ENCODE measurements around the gene MRAS.

MRAS gene

GRCh38 chr3:138347960-138348753, at the start of gene MRAS:
Gene MRAS, plus strand, starts transcription at chr3:138348579. Its CDS starts 24,305 bp downstream, at chr3:138372884.
- DNase-seq: no peak

DNA sequence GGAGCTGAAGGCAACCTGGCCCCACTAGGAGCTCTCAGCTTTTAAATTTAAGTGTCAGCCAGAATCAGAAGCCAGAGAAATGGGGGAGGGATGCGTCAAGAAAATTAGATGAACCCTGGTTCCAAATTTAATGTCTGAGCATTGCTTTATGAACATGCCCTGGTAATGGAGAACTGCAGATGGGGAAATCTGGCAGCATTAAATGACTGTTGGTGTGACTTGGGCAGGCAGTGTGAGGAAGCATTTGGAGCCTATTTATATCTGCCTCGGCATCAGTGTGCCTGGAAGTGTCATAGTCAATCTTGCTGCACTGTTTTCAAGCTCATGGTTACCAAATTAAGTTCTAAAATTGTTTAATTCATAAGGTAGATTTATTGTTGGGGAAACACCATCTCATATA, 47.7 kb upstream of the MRAS start:
- no peak for DNase-seq

DNA sequence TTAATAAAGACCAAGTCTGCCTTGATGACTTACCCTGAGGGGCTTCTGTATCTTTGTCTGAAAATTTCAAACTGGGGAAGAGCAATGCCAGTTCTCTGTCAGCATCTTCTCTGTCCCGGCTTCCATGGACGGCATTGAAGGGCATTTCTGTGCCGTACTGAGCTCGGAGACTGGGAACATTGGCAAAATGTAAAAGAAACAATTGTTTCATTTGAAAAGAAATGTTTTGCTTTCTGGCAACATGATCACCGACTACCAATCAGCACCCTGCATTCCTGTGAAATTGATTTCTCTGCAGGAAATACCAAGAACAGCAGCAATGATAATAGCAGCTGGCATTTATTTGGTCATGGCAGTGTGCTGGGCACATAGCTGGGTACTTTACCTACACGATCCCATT, 44.9 kb upstream of the MRAS start:
- DNase-seq: no peak

DNA sequence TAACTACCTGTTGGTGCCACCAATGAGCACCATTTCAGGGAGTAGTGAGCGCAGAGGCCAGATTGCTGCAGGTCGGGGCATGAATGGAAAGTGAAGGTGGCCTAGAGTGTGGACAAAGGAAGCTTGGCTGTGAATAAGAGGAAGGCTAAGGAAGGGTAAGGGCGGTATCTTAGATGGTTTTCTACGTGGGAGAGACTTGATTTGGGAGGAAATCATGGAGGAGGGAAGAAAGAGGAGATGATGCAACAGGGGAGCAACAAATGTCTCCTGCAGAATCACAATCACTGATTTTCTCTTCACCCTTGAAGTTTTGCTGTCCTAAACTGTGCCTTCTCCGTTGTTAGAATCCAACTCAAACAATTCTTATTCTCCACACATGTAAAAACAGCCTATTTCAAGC, 40.5 kb upstream of the MRAS start:
- no peak for DNase-seq

DNA sequence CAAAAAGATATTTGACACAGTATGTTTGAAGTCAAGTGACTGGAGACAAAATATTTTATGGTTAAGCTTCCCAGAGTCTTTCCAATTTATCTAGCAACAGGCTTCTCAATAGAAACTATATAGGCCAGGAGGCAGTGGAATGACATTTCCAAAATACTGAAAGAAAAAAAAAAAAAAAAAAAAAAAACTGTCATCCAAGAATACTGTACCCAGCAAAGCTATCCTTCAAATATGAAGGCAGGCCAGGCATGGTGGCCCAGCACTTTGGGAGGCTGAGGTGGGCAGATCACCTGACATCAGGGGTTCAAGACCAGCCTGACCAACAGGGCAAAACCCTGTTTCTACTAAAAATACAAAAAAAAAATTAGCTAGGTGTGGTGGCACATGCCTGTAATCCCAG, 39.6 kb upstream of the MRAS start:
- no peak for DNase-seq

- no peak for DNase-seq
Observed at GRCh38 chr3:138310494-138310893, 37.9 kb upstream of the MRAS start.

- DNase-seq: no peak
Observed at GRCh38 chr3:138314751-138315150, 33.6 kb upstream of the MRAS start.

- no peak for DNase-seq
Observed at GRCh38 chr3:138317687-138318086, 30.7 kb upstream of the MRAS start.

DNA sequence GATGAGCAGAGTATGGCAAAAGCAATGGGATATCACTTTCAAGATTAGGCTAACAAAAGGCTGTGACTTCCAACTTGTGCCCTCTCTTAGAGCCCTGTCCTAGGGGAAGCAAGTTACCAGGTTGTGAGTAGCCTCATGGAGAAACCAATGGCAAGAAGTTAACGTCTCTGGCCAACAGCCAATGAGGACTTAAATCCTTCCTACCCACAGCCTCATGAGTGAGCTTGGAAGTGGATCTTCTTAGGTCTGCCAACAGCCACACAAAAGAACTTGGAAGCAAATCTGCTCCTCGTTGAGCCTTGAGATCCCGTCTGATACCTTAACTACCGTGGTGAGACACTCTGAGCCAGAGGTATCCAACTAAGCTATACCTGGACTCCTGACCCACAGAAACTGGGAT, 24.4 kb upstream of the MRAS start:
- DNase-seq: no peak

DNA sequence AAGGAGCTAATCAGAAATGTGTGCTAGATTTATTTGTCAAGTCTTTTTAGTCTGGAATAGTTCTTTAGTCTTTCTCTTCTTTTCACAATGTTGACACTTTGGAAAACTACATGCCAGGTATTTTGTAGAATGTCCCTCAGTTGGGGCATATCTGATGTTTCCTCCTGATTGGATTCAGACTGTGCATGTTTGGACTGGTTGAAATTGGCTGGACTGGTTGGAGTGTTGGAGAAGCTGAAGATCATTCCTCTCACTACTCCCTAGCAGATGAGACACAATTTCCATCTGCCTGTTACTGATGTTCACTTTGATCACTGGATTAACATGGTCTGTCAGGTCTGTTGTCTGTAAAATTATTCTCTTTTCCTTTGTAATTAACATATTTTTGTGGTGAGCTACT, 22.4 kb upstream of the MRAS start:
- DNase-seq: no peak

DNA sequence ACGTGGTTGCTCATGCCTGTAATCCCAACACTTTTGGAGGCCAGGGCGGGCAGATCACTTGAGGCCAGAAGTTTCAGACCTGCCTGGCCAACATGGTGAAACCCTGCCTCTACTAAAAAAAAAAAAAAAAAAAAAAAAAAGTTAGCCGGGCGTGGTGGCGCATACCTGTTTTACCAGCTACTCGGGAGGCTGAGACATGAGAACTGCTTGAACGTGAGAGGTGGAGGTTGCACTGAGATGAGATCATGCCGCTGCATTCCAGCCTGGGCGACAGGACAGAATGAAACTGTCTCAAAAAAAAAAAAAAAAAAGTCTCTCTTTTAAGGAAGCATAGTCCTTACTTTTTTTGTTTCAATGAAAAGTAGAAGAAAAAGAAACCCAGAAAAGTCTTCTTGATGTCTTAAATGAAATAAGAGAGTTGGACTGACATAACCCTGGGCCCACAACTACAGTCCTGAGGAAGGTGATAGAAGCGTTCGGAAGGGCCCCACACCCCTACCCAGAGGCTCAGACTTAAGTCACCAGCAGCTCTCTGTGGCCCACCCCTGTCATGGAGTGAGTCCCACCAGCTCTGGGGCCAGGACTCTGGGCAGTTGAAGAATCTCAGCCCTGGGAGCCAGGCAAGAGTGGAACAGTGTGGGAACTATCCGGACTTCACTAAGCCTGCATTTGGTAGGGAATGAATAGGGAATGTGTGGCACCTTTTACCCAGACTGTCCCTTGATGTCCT, 21.3 kb upstream of the MRAS start:
- no peak for DNase-seq

DNA sequence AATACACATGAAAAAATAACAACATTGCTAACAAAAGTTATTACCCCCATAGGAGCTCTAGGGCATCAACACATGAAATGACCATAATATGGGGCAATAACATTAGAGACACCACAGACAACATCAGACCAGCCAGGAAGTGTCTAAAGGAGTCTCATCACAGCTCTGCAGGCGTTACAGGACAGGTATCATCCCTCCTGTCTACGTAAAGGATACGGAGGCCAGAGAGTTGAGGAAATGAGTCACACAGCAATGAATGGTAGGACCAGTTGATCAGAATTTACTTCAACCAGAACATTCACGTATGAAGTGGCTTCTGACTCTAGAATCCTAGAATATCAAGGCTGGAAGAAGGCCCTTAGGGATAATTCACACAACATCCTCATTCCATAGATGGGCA, 20.5 kb upstream of the MRAS start:
- no peak for DNase-seq

DNA sequence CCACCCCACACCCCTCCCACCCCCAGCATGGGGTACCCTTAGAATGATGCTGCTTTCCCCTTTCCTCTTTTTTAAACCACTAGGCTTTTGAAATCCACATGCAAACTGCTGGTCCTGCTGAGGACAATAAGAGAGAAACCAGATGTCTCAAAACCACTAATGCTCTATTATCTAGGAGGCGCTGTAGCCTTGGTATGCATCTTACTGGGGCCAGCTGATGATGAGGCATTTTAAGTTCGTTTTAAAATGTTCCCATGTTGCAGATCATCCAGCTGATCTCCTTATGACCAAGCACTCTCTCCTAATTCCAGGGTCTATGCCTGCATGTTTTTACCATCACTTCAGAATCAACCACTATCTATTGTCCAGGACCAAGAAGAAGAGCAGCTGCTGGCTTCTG, 20.0 kb upstream of the MRAS start:
- DNase-seq: no peak

DNA sequence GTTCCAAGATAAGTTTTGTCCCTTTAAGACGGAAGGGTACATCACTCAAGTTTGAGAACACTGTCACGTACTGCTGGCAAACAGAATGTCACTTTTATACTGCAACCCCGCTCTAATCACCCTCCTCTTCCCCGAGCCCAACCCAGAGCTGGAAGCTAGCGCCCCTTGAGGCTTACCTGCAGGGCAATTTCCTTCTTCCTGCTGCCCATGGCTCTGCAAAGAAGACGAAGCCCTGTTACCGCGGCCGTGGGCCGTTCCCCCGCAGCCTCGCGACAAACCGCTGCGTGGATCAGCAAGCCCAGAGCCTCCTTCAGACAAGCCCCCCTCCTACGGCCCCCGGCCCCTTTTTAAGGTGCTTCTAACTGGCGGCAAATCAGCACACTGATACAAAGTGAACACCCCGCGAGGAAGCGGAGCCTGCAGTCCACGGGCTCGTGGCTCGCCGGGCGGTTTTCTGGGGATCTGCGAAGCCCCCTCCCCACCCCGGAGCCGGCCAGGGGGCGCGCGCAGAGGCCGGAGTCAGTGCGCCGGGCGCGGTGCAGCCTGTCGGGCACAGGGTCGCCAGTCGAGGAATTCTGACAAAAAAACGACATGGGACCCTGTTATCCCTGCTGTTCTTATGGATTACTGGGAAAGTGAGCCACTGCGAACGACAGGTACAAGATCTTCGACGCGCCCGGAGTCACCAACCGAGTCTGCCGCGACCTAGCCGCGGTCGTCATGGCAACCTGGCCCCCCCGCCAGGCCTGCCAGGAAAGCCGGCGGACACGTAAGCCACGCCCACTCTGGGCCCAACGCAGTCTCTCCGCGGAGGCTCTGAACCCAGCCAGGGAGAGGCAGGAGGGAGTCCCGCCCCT, 19.0 kb upstream of the MRAS start, which contains the start of gene NME9:
Gene NME9, minus strand, starts transcription at position 725 of the 857 bp plus-strand sequence. Its CDS starts 516 bp downstream, at position 209.
- DNase-seq: peak; percentile 94

- no peak for DNase-seq
Observed at GRCh38 chr3:138329984-138330293, 18.4 kb upstream of the MRAS start.

DNA sequence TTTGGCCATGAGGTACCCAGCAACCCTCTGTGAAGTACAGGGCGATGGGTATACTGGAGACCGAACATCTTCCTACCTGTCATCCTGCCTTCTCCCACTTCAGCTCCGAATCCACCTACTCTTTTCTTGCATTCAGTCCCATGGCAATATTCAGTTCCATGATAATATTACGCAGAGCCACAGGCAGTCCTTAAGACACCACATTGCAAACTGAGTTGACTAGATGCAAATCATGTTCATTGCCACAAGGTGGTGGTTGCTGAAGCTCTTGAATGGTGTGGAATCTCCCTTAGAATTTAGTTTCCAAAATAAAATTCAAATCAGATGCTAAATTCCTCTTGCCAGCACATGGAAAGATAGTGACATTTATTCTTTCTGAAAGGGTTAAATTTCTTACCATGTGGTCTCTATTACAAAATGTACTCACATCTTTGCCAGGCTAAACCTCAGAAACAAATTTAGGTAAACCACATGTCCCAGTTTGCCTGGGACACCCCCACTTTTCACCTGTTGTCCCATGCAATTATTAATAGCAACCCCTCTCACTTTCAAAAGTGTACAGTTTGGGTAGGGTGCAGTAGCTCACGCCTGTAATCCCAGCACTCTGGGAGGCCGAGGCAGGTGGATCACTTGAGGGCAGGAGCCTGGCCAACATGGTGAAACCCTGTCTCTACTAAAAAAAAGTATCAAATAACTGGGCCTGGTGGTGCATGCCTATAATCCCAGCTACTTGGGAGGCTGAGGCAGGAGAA, 17.1 kb upstream of the MRAS start:
- no peak for DNase-seq

DNA sequence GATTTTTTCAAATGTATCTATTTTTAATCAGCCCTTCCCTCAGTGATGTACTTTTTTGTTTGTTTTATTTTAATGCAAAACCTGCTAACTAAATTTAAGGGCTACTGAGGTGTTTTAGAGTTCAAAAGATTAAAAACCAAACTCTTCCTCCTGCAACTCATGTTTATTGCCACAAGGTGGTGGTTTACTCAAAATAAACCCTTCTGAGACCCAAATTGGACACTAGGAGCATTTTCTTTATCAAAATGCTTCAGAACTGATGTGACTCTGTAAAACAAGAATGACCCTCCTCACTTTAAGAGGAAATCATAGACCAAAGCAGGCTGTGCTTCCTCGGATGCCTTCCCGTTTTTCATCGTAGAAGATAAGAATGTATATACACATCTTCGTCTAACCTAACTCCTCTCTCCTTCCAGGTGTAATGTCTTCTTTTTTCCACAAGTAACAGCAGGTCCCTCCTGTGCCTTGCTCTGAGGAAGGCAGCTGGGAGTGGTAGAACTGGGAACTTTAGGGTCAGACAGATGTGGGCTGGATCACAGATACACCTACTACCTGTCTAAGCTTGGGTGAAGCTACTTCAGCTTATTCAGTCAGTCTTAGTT, 15.8 kb upstream of the MRAS start:
- DNase-seq: no peak

- no peak for DNase-seq
Observed at GRCh38 chr3:138334608-138335007, 13.8 kb upstream of the MRAS start.

DNA sequence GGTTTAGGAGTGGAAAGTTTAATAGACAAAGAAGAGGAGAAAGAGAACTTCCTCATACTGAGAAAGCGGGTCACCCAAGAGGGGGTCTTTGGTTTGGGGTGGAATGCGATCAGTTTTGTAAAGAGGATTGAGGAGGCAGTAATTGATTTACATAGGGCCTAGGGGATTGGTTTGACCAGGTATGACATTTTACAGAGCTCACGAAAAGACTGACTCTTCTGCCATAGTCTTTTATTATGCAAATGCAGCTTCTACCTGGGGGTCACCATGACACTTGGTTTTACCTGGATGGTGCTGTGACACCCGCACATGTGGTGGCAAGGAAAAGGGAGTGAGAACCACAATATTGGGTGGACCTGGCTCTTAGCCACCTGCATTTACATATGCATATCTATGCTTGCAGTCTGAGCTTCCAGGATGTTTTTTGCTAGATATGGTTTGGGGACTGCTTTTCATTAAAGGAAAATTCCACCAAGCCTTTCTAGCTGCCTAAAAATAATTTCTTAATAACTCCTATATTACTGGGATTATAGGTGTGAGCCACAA, 11.9 kb upstream of the MRAS start:
- no peak for DNase-seq

- no peak for DNase-seq
Observed at GRCh38 chr3:138338244-138338643, 10.1 kb upstream of the MRAS start.

DNA sequence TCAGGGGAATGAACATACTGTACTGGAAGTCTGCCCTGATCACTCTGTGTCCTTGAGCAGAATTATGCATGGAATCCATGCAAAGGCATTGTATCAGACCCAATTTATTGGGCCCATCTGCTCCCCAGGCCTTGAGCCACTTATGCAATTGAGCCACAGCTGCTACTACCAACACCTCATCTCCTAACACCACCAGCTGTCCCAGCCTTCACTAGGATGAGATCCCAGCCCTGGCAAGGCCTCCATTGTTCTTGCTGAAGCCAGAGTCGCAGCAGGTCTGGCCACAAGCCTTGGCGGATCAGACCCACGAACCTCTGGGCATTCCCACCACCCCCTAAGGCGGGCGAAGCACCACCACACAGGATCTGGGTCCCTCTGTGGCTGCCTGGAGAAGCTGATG, 9.6 kb upstream of the MRAS start:
- DNase-seq: no peak

DNA sequence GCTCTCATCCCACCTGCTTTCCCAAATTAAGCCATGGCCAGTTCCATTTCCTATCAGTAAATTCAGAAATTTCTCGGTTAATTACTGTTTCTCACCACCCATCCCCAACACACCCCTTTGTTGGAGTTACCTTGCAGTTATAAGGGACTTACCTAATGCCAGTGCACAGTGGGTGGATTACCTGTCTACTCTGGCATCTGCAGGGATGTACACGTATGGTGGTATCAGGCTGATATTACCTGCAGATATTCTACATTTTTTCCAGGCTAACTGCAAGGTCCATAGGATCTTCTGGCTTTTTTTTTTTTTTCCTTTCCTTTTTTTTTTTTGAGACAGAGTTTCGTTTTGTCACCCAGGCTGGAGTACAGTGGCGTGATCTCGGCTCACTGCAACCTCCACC, 7.9 kb upstream of the MRAS start:
- no peak for DNase-seq
